NCI-H187 treated with DMSO at 0.1 percent for 48 hours (cell line): ENCODE data around the gene MAVS.
"Not testable (repeated sequence)": the region's sequence is repeated elsewhere in the genome, so short reads cannot be mapped to it uniquely, and the experiment has no call there.

Experiments used
- DNase-seq: peaks from one replicate; lab custom pipeline; 2025; lab: John Stamatoyannopoulos, UW

The MAVS gene

GRCh38 chr20:3888622-3889488, 42.2 kb downstream of the MAVS start, which contains the start of gene PANK2:
Gene PANK2 (plus strand): TSS chr20:3889387.
- DNase-seq, result peak; percentile 96

- no peak for DNase-seq
Observed at GRCh38 chr20:3889489-3890397, 43.1 kb downstream of the MAVS start.

GRCh38 chr20:3890398-3890751, 43.7 kb downstream of the MAVS start:
- no peak for DNase-seq

- DNase-seq, result no peak
Observed at GRCh38 chr20:3890999-3891929, 44.6 kb downstream of the MAVS start.

GRCh38 chr20:3894796-3895195, 48.2 kb downstream of the MAVS start:
- DNase-seq, result no peak

- no peak for DNase-seq
Observed at GRCh38 chr20:3896302-3896701, 49.7 kb downstream of the MAVS start.

GRCh38 chr20:3896853-3897583, 50.4 kb downstream of the MAVS start:
- no peak for DNase-seq

GRCh38 chr20:3898181-3898580, 51.5 kb downstream of the MAVS start:
- not testable (repeated sequence) for DNase-seq

GRCh38 chr20:3898639-3899038, 52.0 kb downstream of the MAVS start:
- DNase-seq, result no peak

GRCh38 chr20:3900187-3900604, 53.6 kb downstream of the MAVS start:
- peak; percentile 81 for DNase-seq

- no peak for DNase-seq
Observed at GRCh38 chr20:3901028-3901705, 54.5 kb downstream of the MAVS start.

- no peak for DNase-seq
Observed at GRCh38 chr20:3901706-3902440, 55.2 kb downstream of the MAVS start.

GRCh38 chr20:3902446-3902845, 55.8 kb downstream of the MAVS start:
- no peak for DNase-seq

- DNase-seq, result no peak
Observed at GRCh38 chr20:3904224-3904623, 57.6 kb downstream of the MAVS start.

GRCh38 chr20:3904857-3905256, 58.2 kb downstream of the MAVS start:
- no peak for DNase-seq

GRCh38 chr20:3906744-3907721, 60.4 kb downstream of the MAVS start:
- not testable (repeated sequence) for DNase-seq

- DNase-seq, result no peak
Observed at GRCh38 chr20:3908667-3909066, 62.0 kb downstream of the MAVS start.

GRCh38 chr20:3909952-3910366, 63.3 kb downstream of the MAVS start:
- no peak for DNase-seq

GRCh38 chr20:3910853-3911252, 64.2 kb downstream of the MAVS start:
- DNase-seq, result no peak
